ENCODE measurements around the gene HOXB13. TPM values are rescaled to one million over a fixed set of nuclear protein-coding genes. Genes with fewer than 3 reads are reported as not detected.

Gene HOXB13
- total RNA-seq, 1 donor from 2014 or later, result not detected

DNA sequence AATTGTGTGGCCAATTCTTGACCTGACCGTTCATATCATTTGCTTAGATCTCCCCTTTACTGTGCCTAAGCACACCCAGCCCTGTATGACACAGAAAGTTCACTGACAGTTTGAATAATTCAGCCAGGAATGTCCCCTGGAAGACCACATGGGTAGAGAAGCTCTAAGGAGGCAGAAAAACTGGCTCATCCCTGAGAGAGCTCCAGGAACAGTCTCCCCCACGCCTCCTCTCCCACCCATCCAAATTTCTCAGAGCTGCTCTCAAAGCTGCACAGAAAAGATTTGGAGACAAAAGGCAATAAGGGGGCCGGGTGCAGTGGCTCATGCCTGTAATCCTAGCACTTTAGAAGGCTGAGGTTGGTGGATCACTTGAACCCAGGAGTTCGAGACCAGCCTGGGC is 17.4 kb downstream of the HOXB13 start:
- no peak for DNase-seq (ENCODE audit: low read depth in 2 of 2)

DNA sequence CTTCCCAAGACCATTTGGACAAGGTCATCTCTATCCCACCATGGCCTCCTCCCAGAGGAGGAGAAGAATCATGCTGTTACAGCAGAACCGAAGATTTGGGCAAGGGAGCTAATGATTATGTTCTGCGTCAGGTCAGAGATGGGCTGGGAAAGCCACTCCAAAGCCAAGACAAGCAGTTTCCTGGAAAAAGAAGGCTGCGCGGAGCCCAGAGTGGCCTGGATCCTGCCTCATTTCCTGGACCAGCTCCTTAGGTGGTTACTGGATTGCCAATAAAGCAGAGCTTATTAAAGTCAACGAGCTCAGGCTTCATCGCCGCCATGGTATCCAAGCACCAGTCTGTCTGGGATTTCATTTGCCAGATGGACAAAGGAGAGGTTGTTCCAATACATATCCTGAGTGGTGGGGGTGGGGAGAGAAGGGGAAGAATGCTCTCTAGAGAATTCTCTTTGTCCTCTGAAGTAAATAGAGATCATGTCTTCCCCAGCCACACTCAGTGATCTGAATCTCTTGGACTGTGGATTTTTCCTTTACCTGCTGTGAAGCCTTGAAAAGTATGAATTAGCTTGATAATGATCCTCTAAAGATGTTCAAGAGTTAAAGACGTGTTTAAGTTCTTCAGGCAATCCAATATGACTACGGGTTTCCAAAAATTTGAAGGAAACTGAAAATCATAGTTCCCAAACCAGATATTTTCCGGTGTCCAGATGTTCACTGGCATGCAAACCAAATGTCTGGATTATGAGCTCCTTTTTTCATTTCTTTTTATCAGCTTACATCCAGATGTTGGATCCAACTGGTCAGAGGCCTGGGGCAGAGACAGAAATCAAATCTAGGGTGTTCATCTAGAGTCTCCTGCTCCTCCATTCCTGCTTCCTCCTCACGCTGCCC is 23.9 kb downstream of the HOXB13 start:
- no peak for DNase-seq (ENCODE audit: low read depth in 2 of 2)

DNA sequence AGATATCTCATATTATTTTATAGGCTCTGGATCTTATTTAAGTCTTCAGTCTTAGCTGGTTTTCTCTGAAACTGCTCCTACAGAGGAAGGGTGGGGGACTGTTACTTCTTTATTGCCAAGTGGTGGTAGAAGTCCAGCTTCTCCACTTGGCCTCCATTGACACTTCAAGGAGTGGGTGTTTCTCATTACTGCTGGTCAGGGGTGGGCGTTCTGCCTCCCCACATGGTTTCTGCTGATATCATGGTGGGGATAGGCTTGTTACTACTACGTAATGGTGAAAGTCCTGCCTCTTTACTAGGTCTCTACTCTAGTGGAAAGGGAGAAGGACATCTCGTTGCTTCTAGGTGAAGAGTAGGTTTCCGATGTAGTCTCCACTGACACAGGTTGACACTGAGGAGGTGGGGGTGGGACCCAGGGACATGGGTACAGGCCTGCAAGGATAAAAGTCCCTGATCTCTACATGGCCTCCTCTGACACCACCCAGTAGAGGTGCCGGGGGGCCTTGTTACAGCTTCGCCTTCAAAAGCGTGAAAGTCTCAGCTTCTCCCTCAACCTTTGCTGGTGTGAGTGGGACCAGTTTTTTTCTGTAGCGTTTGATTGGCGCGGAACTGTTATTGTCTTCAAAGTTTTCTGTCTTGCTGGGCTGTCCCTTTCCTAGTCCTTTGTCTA is 26.6 kb downstream of the HOXB13 start:
- no peak for DNase-seq (ENCODE audit: low read depth in 2 of 2)

DNA sequence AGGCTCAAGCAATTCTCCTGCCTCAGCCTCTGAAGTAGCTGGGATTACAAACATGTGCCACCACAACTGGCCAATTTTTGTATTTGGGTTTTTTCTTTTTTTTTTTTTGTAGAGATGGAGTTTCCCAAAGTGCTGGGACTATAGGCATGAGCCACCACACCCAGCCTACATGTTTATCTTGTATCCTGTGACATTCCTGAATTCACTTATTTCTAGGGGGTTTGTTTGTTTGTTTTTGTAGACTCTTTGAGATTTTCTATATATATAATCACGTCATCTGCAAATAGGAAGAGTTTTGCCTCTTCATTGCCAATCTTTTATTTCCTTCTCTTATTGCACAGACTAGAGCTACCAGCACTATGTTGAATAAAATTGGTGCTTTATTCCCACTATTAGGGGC is 35.4 kb downstream of the HOXB13 start:
- DNase-seq (ENCODE audit: low read depth in 2 of 2), result no peak

DNA sequence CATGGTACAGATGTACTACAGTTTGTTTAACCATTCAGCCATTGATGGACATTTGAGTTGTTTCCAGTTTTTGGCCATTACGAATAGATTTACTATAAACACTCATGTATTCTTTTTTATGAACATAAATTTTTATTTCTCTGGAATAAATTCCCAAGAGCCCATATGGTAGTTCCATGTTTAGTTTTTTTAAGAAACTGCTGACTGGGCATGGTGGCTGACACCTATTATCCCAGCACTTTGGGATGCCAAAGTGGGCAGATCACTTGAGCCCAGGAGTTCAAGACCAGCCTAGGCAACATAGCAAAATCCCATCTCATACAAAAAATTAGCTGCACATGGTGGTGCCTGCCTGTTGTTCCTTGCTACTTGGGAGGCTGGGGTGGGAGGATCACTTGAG is 36.5 kb downstream of the HOXB13 start:
- no peak for DNase-seq (ENCODE audit: low read depth in 2 of 2)

DNA sequence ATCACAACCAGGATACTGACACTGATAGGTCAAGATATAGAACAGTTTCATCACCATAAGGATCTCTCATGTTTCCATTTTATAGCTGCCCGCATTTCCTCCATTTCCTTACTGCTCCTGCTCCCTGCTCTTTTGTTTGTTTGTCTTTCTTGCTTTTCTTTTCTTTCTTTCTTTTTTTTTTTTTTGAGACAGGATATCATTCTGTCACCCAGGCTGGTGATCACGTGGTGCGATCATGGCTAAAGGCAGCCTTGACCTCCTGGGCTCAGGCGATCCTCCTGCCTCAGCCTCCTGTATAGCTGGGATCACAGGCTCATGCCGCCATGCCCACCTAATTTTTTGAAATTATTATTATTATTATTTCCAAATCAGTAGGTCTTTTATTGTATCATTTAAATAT is 37.9 kb downstream of the HOXB13 start:
- no peak for DNase-seq (ENCODE audit: low read depth in 2 of 2)

DNA sequence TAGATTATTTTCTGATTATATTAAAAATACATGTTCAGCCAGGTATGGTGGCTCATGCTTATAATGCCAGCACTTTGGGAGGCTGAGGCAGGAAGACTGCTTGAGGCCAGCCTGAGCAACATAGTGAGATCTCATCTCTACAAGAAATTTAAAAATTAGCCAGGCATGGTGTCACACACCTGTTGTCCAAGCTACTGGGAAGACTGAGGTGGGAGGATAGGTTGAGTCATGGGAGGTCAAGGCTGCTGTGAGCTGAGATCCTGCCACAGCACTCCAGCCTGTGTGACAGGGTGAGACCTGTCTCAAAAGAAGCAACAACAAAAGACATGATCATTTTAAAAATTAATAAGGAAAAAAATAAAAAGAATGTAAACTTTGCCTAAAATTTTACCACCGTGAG is 46.9 kb downstream of the HOXB13 start:
- DNase-seq (ENCODE audit: low read depth in 2 of 2), result no peak

DNA sequence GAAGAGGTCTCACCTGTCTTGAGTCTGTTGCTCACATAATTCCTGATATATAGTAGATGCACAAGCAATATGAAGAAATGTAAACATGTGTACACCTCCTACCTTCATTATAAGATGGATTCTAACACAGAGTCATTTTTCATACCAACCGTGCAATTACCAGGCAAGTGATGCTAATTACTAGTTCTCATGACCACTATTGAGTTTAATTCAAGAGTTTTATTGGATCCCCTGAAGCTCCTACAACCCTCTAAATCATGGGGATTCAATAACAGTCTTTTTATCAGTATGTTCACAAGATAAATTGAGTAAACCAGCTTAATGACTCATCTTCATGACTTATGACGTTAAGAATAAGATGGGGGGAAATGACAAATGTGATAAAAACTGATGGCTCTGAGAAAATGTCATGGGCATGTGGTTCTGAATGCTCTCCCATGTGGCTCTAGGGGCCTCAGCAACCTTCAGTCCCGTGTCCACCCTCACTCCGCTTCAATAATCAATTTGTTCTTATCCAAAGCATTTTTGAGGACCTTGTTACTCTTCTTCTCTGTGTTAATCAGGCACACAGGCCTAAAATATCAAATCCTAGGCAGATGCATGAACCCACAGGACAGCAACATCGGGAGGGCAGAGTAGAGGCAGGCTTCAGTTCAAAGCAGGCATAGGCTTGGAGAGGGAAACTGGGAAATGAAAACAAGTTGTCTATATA is 49.0 kb downstream of the HOXB13 start:
- DNase-seq (ENCODE audit: low read depth in 2 of 2), result peak in 1 of 2 donors; percentile 7

DNA sequence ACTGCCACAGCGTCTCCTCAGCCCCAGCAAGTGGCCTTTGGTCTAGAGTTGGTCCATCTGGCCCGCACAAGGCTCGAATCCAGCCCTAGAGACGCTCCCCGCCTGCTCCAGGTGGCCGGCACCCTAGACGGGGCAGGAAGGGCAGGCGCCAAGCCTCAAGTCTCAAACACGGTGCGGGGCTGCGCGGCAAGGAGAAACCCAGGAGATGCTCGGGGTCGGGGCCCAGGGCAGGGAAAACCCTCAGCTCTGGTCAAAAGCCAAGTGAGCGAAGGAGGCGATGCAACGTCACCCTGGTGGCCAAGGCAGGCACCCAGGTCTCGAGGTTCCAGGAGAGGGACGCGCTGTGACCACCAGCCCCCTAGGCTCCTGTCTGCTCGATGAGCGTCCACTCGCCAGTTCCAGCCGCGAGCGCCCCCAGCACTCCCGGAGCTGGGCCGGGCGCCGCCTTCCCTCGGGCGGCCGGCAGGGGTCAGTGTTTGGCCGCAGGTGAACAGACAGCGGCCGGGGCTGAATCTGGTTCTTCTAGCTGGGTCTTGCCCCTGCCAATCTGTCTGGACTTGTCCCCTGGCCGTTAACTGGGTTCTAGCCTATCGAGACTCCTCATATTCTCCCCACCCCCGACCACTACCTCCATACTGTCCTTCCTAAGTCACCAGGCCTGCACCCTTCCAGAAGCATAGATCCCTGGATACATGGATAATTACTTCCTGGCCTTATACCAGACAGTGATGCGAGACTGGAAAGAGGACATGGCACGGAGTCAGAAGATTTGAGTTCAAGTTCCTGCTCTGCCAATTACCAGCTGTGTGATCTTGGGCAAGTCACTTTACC is 50.2 kb downstream of the HOXB13 start:
- DNase-seq (ENCODE audit: low read depth in 2 of 2), result peak; percentile 52 to 68

DNA sequence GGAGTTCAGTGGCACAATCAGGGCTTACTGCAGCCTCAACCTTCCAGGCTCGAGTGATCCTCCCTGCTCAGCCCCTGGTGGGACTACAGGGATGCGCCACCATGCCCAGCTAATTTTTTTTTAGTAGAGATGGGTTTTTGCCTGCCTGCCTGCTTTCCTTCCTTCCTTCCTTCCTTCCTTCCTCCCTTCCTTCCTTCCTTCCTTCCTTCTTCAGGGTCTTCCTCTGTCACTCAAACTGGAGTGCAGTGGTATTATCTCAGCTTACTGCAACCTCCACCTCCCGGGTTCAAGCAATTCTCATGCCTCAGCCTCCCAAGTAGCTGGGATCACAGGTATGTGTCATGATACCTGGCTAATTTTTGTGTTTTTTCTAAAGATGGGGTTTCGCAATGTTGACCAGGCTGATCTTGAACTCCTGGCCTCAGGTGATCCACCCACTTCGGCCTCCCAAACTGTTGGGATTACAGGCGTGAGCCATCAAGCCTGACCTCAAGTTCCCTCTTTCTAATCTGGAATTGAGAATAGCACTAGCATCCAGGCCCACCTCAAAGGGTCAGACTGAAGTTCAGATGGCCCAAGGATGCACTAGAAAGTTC is 51.5 kb downstream of the HOXB13 start:
- no peak for DNase-seq (ENCODE audit: low read depth in 2 of 2)

Other genes starting within 250 kb of the HOXB13 start
- not detected in 2 replicates for gene HOXB1, start 197.7 kb downstream of the HOXB13 start, total RNA-seq
- gene HOXB2, start 183.6 kb downstream of the HOXB13 start, total RNA-seq, result 0.20 and 0.22 TPM in 2 replicates
- gene HOXB4, start 150.4 kb downstream of the HOXB13 start, total RNA-seq, result 0.87 and 1.2 TPM in 2 replicates
- 1.7 and 1.8 TPM in 2 replicates for gene HOXB3, start 138.5 kb downstream of the HOXB13 start, total RNA-seq
- under 0.01 TPM in 1 of 2 replicates, not detected in the other for gene HOXB5, start 135.0 kb downstream of the HOXB13 start, total RNA-seq
- gene HOXB6, start 123.8 kb downstream of the HOXB13 start, total RNA-seq, result 0.40 and 0.87 TPM in 2 replicates
- gene HOXB7, start 117.7 kb downstream of the HOXB13 start, total RNA-seq, result under 0.01 and 1.3 TPM in 2 replicates
- gene HOXB8, start 113.5 kb downstream of the HOXB13 start, total RNA-seq, result 0.22 TPM in 1 of 2 replicates, not detected in the other
- under 0.01 TPM in 1 of 2 replicates, not detected in the other for gene HOXB9, start 102.4 kb downstream of the HOXB13 start, total RNA-seq
- gene PRAC1, start 6.2 kb downstream of the HOXB13 start, total RNA-seq, result not detected in 2 replicates
- gene PRAC2, start 5.6 kb downstream of the HOXB13 start, total RNA-seq, result not detected in 2 replicates
- gene TTLL6, start 88.5 kb upstream of the HOXB13 start, total RNA-seq, result not detected in 2 replicates
- gene CALCOCO2, start 102.3 kb upstream of the HOXB13 start, total RNA-seq, result 19.6 and 31.7 TPM in 2 replicates
- 31.0 and 45.1 TPM in 2 replicates for gene ATP5MC1, start 164.0 kb upstream of the HOXB13 start, total RNA-seq
- gene UBE2Z, start 179.7 kb upstream of the HOXB13 start, total RNA-seq, result 51.4 and 55.2 TPM in 2 replicates
- 92.0 and 104 TPM in 2 replicates for gene SNF8, start 216.1 kb upstream of the HOXB13 start, total RNA-seq
- not detected in 2 replicates for gene GIP, start 239.8 kb upstream of the HOXB13 start, total RNA-seq